Gastroesophageal sphincter (tissue), 4 donors: ENCODE data around the gene STAP2. TPM values are rescaled to one million over a fixed set of nuclear protein-coding genes. Genes with fewer than 3 reads are reported as not detected.

Experiments used
- ATAC-seq: fragments of 150-250 bp; one replicate; pipeline ENCODE4 v1.9.1; 2016; ENCODE audit warnings: mild to moderate bottlenecking, moderate library complexity
- H3K27ac ChIP-seq, 4 donors: fragments of 200-600 bp; sonication (generic) in 3 of 4; 1 replicate in 3 of 4; 2 replicates in 1 of 4; pipeline ENCODE4 v1.5.1; 2016 to 2019
- H3K27me3 ChIP-seq: fragments of 200-600 bp; sonication (generic); one replicate; pipeline ENCODE4 v1.5.1; 2019
- H3K36me3 ChIP-seq, 2 donors: fragments of 200-600 bp; sonication (generic); one replicate each; pipeline ENCODE4 v1.5.1; 2019; ENCODE audit warnings: control low read depth in 1 of 2
- H3K4me1 ChIP-seq, 3 donors: fragments of 200-600 bp; sonication (generic); 1 replicate in 2 of 3; 2 replicates in 1 of 3; pipeline ENCODE4 v1.5.1; 2016 to 2019; ENCODE audit warnings: control low read depth in 2 of 3
- H3K4me3 ChIP-seq, 2 donors: fragments of 200-600 bp; sonication (generic); one replicate each; pipeline ENCODE4 v1.5.1; 2019; ENCODE audit warnings: mild to moderate bottlenecking in 1 of 2, moderate library complexity in 1 of 2
- H3K9me3 ChIP-seq, 3 donors: fragments of 200-600 bp; sonication (generic); one replicate each; pipeline ENCODE4 v1.5.1; 2017 to 2019; ENCODE audit warnings: control low read depth in 2 of 3
- EP300 ChIP-seq: sonication (generic); formaldehyde crosslinking; IDR thresholded peaks from one replicate; pipeline ENCODE4 v1.6.1; 2017; ENCODE audit warnings: antibody characterized with exemption, mild to moderate bottlenecking
- POLR2A ChIP-seq, 2 donors: fragments of 450-650 bp; IDR thresholded peaks; one replicate each; pipeline ENCODE4 v1.6.1; 2017; ENCODE audit warnings: antibody characterized with exemption in 2 of 2, mild to moderate bottlenecking in 2 of 2, moderate library complexity in 1 of 2
- POLR2AphosphoS5 ChIP-seq: sonication (generic); formaldehyde crosslinking; IDR thresholded peaks from one replicate; pipeline ENCODE4 v1.6.1; 2017; ENCODE audit warnings: antibody characterized with exemption
- WGBS, 2 donors: methylation state at CpG; one replicate each; pipeline ENCODE4 v1.1.5; 2018; ENCODE audit warnings: low coverage in 1 of 2; 5-methylcytosine and 5-hydroxymethylcytosine counted together
- total RNA-seq, 4 donors: library from RNA; depleted of rRNA; stranded (reverse); fragments of >200 nt; gene quantifications; one replicate each; pipeline ENCODE4 v1.1.0, GENCODE V29; 2016
- TF ChIP-seq, protein P1 (sequence below), 4 experiments: fragments of 200-600 bp in 2 of 4; fragments of 450-650 bp in 2 of 4; sonication (generic) in 1 of 4; IDR thresholded peaks; one replicate each; pipeline ENCODE4 v1.5.1; 2017 to 2019; ENCODE audit warnings: antibody characterized with exemption in 4 of 4, mild to moderate bottlenecking in 2 of 4, moderate library complexity in 2 of 4

Gene STAP2
- total RNA-seq, 4 donors from 2014 or later = 1.4 to 5.6 (median 4.9) TPM; not detected in 1

DNA sequence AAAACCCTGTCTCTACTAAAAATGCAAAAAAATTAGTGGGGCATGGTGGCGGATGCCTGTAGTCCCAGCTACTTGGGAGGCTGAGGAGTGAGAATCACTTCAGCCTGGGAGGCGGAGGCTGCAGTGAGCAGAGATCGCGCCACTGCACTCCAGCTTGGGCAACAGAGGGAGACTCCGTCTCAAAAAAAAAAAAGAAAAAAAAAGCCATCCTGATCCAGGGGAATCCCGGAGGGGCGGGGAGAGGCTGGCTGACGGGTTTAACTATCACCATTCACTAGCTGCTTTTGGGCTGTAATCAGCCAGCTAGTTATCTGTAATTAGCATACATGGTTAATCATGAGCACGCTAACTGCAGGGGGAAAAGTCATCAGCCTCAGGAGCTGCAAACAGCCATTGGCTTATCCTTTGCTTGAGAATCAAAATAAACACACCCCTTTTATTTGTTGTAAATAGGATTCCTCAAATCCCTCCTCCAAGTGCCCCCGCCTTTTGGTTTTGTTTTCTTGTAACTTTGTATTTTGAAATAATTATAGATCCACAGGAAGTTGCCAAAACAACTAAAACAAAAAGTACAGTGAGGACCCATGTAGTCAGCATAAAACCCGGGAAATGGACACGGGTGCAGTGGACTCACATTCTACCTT is 24.7 kb downstream of the STAP2 start:
- no peak for ATAC-seq

DNA sequence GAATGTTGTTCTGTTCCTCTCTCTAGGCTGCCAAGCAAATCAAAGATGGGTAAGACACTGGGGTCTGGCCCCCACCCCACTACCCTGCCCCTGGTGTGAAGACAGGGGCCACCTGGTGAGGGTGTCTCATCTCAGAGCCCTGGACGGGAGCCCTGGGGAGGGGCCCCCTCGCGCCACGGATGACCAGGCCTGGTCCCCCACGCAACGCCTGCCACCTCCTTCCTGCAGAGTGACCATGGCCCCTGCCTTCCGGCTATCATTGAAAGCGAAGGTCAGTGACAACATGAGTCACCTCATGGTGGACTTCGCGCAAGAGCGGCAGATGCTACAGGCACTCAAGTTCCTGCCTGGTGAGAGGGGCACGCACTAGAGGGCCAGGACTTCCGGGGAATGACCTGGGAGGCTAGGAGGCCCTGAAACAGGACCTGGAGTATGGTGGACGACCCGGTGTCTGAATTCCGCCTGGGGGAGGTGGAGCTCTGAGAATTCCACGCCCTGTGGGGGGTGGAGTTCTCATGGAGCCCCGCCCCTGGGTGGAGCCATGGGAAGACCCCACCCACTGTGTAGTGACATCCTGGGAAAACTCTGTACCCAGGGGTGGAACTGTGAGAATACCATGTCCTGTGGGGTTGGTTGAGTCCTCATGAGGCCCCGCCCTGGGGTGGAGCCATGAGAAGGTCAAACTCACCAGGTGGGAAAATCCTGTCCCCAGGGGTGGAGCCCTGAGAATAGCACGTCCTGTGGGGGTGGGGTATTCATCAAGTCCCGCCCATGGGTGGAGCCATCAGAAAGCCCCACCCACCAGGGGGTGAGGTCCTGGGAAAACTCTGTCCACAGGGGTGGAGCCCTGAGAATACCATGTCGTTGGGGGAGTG is 28.1 kb downstream of the STAP2 start:
- H3K27ac ChIP-seq = no peak overlapping the region
- no peaks in the 10 kb centered on the region for H3K9me3 ChIP-seq
- H3K27me3 ChIP-seq = peaks cover 13% of the 10 kb centered on the region
- H3K4me3 ChIP-seq = no peak overlapping the region
- no peak for TF ChIP-seq POLR2A (IDR thresholded peaks at IDR 0.05)
- no peak for TF ChIP-seq POLR2AphosphoS5
- no peak for TF ChIP-seq EP300
- TF ChIP-seq, protein P1, sequence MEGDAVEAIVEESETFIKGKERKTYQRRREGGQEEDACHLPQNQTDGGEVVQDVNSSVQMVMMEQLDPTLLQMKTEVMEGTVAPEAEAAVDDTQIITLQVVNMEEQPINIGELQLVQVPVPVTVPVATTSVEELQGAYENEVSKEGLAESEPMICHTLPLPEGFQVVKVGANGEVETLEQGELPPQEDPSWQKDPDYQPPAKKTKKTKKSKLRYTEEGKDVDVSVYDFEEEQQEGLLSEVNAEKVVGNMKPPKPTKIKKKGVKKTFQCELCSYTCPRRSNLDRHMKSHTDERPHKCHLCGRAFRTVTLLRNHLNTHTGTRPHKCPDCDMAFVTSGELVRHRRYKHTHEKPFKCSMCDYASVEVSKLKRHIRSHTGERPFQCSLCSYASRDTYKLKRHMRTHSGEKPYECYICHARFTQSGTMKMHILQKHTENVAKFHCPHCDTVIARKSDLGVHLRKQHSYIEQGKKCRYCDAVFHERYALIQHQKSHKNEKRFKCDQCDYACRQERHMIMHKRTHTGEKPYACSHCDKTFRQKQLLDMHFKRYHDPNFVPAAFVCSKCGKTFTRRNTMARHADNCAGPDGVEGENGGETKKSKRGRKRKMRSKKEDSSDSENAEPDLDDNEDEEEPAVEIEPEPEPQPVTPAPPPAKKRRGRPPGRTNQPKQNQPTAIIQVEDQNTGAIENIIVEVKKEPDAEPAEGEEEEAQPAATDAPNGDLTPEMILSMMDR (IDR thresholded peaks at IDR 0.05) = no peak
- H3K36me3 ChIP-seq = no peaks in the 10 kb centered on the region
- ATAC-seq = no peak
- H3K4me1 ChIP-seq = no peaks in the 10 kb centered on the region
- WGBS, 2 donors = 96 to 100% methylated on average over 1 to 5 of the region's 22 CpGs

More for the DNA sequence above, 24.7 kb downstream of the STAP2 start:
- TF ChIP-seq, protein P1 (IDR thresholded peaks at IDR 0.05) = no peak
- TF ChIP-seq POLR2AphosphoS5 (no peak), EP300 (no peak), POLR2A (IDR thresholded peaks at IDR 0.05) (no peak)
- 28 to 43% methylated on average over 8 to 12 of the region's 12 CpGs for WGBS, 2 donors
- H3K4me3 ChIP-seq = no peak overlapping the region
- H3K9me3 ChIP-seq = no peaks in the 10 kb centered on the region
- no peaks in the 10 kb centered on the region for H3K4me1 ChIP-seq
- no peaks in the 10 kb centered on the region for H3K36me3 ChIP-seq
- H3K27me3 ChIP-seq = peaks cover 28% of the 10 kb centered on the region
- no peak overlapping the region for H3K27ac ChIP-seq

DNA sequence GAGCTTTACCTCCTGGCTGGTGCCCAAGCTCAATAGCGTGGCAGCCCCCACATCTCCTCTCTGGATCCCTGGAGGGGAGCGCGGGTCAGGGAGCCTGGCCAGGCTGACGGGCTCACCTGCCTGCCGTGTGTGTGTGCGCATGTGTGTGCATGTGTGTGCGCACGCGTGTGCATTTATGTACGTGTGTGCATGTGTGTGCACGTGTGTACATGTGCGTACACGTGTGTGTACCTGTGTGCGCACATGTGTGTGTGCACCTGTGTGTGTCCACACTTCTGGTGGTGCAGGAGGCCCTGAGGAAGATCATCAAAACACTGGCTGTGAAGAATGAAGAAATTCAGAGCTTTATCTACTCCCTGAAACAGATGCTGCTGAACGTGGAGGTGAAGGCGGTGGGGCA is 33.0 kb downstream of the STAP2 start:
- no peak for ATAC-seq
- H3K4me1 ChIP-seq = peaks cover 0 to 9% (median 4%) of the 10 kb centered on the region in 3 donors
- H3K27me3 ChIP-seq = peaks cover 42% of the 10 kb centered on the region
- no peak overlapping the region for H3K4me3 ChIP-seq
- TF ChIP-seq, protein P1 (IDR thresholded peaks at IDR 0.05) = no peak
- TF ChIP-seq POLR2AphosphoS5 (no peak), EP300 (no peak), POLR2A (IDR thresholded peaks at IDR 0.05) (no peak)
- no peak overlapping the region for H3K27ac ChIP-seq
- H3K36me3 ChIP-seq = no peaks in the 10 kb centered on the region
- no peaks in the 10 kb centered on the region for H3K9me3 ChIP-seq
- 50% methylated on average over 2 of the region's 16 CpGs; no CpG with 5 or more reads in 1 of the 2 donors for WGBS, 2 donors

DNA sequence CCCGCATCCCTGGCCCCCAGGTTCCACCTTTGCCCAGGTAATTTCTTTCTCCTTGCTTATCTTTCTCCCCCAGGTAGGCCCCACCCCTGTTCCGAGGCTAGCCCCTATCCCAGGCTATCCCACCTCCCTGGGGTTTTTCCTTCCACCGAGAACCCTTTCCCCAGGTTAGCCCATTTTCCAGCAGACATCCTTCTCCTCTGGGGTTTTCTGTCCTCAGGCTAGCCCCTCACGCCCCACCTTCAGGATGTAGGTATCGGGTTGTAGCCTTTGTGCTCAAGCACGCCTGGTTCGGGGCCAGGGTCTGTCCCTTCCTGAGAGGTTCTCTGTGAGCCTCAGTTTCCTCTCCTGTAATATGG is 33.4 kb downstream of the STAP2 start:
- peaks cover 0 to 9% (median 4%) of the 10 kb centered on the region in 3 donors for H3K4me1 ChIP-seq
- no peaks in the 10 kb centered on the region for H3K36me3 ChIP-seq
- ATAC-seq = no peak
- H3K4me3 ChIP-seq = no peak overlapping the region
- TF ChIP-seq POLR2AphosphoS5 (no peak), EP300 (no peak), POLR2A (IDR thresholded peaks at IDR 0.05) (no peak)
- TF ChIP-seq, protein P1 (IDR thresholded peaks at IDR 0.05) = no peak
- peaks cover 42% of the 10 kb centered on the region for H3K27me3 ChIP-seq
- no peaks in the 10 kb centered on the region for H3K9me3 ChIP-seq
- no peak overlapping the region for H3K27ac ChIP-seq
- WGBS, 2 donors = 40 to 80% methylated on average over 1 to 3 of the region's 7 CpGs
